CD14-positive monocyte (primary cell): Measurements from ENCODE around the gene NOXRED1. TPM values are rescaled to one million over a fixed set of nuclear protein-coding genes. Genes with fewer than 3 reads are reported as not detected.
"Not testable (repeated sequence)": the region's sequence is repeated elsewhere in the genome, so short reads cannot be mapped to it uniquely, and the experiment has no call there.

ENCODE experiments used
- DNase-seq, 3 donors: peaks; one replicate each; pipeline ENCODE4 v3.0.0-alpha.2; 2011 to 2022
- H2AFZ ChIP-seq: 2 replicates; pipeline ENCODE4 v1.6.0; 2012; ENCODE audit warnings: mild to moderate bottlenecking, low read depth, low read length, inconsistent platforms; ENCODE audit not compliant: insufficient read depth, poor library complexity, severe bottlenecking
- H3K27ac ChIP-seq, 2 donors: 1 replicate in 1 of 2; 2 replicates in 1 of 2; pipeline ENCODE4 v1.5.1; 2012 to 2013; ENCODE audit warnings: low read length in 2 of 2, control low read depth in 1 of 2, inconsistent platforms in 1 of 2, low read depth in 1 of 2, mild to moderate bottlenecking in 1 of 2
- H3K27me3 ChIP-seq, 2 donors: one replicate each; pipeline versions ENCODE4 v1.6.0 to v1.6.1; 2011 to 2013; ENCODE audit warnings: low read length in 2 of 2; ENCODE audit not compliant: control insufficient read depth in 2 of 2, insufficient read depth in 2 of 2
- H3K36me3 ChIP-seq, 2 donors: replicated peaks in 1 of 2; 1 replicate in 1 of 2; 2 replicates in 1 of 2; pipeline versions ENCODE4 v1.5.1 to v1.6.1; 2012 to 2013; ENCODE audit warnings: low read length in 2 of 2, control low read depth in 1 of 2, inconsistent platforms in 1 of 2, mild to moderate bottlenecking in 1 of 2; ENCODE audit not compliant: insufficient read depth in 2 of 2, control insufficient read depth in 1 of 2
- H3K4me1 ChIP-seq, 2 donors: 1 replicate in 1 of 2; 2 replicates in 1 of 2; pipeline versions ENCODE4 v1.5.1 to v1.6.1; 2012 to 2013; ENCODE audit warnings: low read length in 2 of 2, control low read depth in 1 of 2, inconsistent platforms in 1 of 2, mild to moderate bottlenecking in 1 of 2, moderate library complexity in 1 of 2; ENCODE audit not compliant: insufficient read depth in 2 of 2, control insufficient read depth in 1 of 2
- H3K4me2 ChIP-seq: replicated peaks from 2 replicates; pipeline ENCODE3; 2012; ENCODE audit warnings: low read length, moderate library complexity, mild to moderate bottlenecking; ENCODE audit not compliant: poor library complexity, severe bottlenecking; ENCODE audit errors: extremely low read depth
- H3K4me3 ChIP-seq, 3 experiments: fragments of 200-600 bp in 1 of 3; sonication (generic) in 1 of 3; replicated peaks in 1 of 3; 1 replicate in 2 of 3; 2 replicates in 1 of 3; pipeline ENCODE4 v1.5.1; 2011 to 2013; ENCODE audit warnings: low read length in 3 of 3, mild to moderate bottlenecking in 3 of 3, control low read depth in 2 of 3, low read depth in 2 of 3, inconsistent platforms in 1 of 3, moderate library complexity in 1 of 3
- H3K79me2 ChIP-seq: 2 replicates; pipeline ENCODE4 v1.6.0; 2012; ENCODE audit warnings: mild to moderate bottlenecking, control low read depth, inconsistent platforms, low read length, moderate library complexity; ENCODE audit not compliant: insufficient read depth
- H3K9ac ChIP-seq: 2 replicates; pipeline ENCODE4 v1.6.0; 2017; ENCODE audit warnings: low read length, mild to moderate bottlenecking; ENCODE audit not compliant: insufficient read depth, poor library complexity, severe bottlenecking
- H3K9me3 ChIP-seq, 2 donors: replicated peaks in 1 of 2; 1 replicate in 1 of 2; 2 replicates in 1 of 2; pipeline versions ENCODE4 v1.5.1 to v1.6.1; 2012 to 2013; ENCODE audit warnings: low read length in 2 of 2, control low read depth in 1 of 2; ENCODE audit not compliant: control insufficient read depth in 1 of 2, insufficient read depth in 1 of 2
- H4K20me1 ChIP-seq: 2 replicates; pipeline ENCODE4 v1.6.0; 2012; ENCODE audit warnings: mild to moderate bottlenecking, low read length, control low read depth, moderate library complexity; ENCODE audit not compliant: insufficient read depth
- H3K27ac Mint-ChIP-seq, 7 donors: one replicate each; pipeline ENCODE4 v1.8.0; 2020; ENCODE audit warnings: mild to moderate bottlenecking in 7 of 7, mixed read lengths in 7 of 7, moderate library complexity in 6 of 7, inconsistent platforms in 2 of 7
- H3K27me3 Mint-ChIP-seq, 3 donors: one replicate each; pipeline ENCODE4 v1.8.0; 2021 to 2022; ENCODE audit warnings: low read depth in 3 of 3, mild to moderate bottlenecking in 3 of 3, mixed read lengths in 3 of 3, moderate library complexity in 3 of 3, inconsistent platforms in 1 of 3
- H3K36me3 Mint-ChIP-seq, 2 donors: one replicate each; pipeline ENCODE4 v1.8.0; 2020; ENCODE audit warnings: mixed read lengths in 2 of 2, inconsistent platforms in 1 of 2, mild to moderate bottlenecking in 1 of 2
- H3K4me1 Mint-ChIP-seq: one replicate; pipeline ENCODE4 v1.8.0; 2020; ENCODE audit warnings: mild to moderate bottlenecking, mixed read lengths
- H3K4me3 Mint-ChIP-seq, 2 donors: one replicate each; pipeline ENCODE4 v1.8.0; 2020; ENCODE audit warnings: mild to moderate bottlenecking in 2 of 2, mixed read lengths in 2 of 2, moderate library complexity in 1 of 2
- H3K9me3 Mint-ChIP-seq, 7 donors: one replicate each; pipeline ENCODE4 v1.8.0; 2020 to 2022; ENCODE audit warnings: mixed read lengths in 7 of 7, mild to moderate bottlenecking in 6 of 7, moderate library complexity in 6 of 7, inconsistent platforms in 2 of 7
- CTCF ChIP-seq: fragments of 200-600 bp; IDR thresholded peaks from one replicate; pipeline ENCODE4 v1.8.0; 2022; ENCODE audit warnings: antibody characterized with exemption, mild to moderate bottlenecking
- WGBS: methylation state at CpG from one replicate; pipeline ENCODE4 v1.1.5; 2013; ENCODE audit warnings: missing lambda C conversion rate; ENCODE audit not compliant: insufficient coverage; 5-methylcytosine and 5-hydroxymethylcytosine counted together
- intact Hi-C, 2 donors: fragments of 100-400 bp; cut with micrococcal nuclease; formaldehyde crosslinking; loops; one replicate each; pipeline versions ENCODE4 v1.15.0 to v1.15.1; 2023
- polyA plus RNA-seq, 3 donors: library from polyadenylated mRNA; depleted of rRNA in 1 of 3; unstranded in 2 of 3; stranded (reverse) in 1 of 3; fragments of 300-500 nt in 2 of 3; fragments of >200 nt in 1 of 3; fragmentation: Illumina TruSeq in 2 of 3; gene quantifications; 1 replicate in 2 of 3; 2 replicates in 1 of 3; pipeline ENCODE4 v1.2.3, GENCODE V29; 2012 to 2021

NOXRED1 gene
- polyA plus RNA-seq, 3 donors: 0.39 TPM; not detected in 2

DNA sequence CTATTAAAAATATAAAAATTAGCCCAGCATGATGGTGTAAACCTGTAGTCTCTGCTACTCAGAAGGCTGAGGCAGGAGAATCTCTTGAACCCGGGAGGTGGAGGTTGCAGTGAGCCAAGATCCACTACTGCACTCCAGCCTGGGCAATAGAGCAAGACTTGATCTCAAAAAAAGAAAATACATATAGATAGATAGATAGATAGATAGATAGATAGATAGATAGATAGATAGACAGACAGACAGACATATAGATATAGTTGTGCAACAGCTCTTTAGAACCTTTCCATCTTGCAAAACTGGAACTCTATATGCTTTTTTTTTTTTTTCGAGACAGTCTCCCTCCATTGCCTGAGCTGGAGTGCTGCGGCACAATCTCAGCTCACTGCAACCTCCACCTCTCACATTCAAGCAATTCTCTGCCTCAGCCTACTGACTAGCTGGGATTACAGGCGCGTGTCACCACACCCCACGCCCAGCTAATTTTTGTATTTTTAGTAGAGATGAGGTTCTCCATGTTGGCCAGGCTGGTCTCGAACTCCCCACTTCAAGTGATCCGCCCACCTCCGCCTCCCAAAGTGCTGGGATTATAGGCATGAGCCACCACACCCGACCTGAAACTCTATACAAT, 7.8 kb downstream of the NOXRED1 start:
- no CpG with 5 or more reads among the region's 10 CpGs for WGBS
- Mint-ChIP-seq H3K27ac (peak overlapping the region in 1 of 7 donors; percentile 41), H3K4me1 (peaks cover 14% of the 10 kb centered on the region), H3K9me3 (peaks cover 13 to 27% (median 18%) of the 10 kb centered on the region in 7 donors)
- H3K9ac ChIP-seq, H3K27ac ChIP-seq, H3K79me2 ChIP-seq, H3K4me1 ChIP-seq, H3K4me3 Mint-ChIP-seq, H2AFZ ChIP-seq, H3K4me3 ChIP-seq, H3K4me2 ChIP-seq, H3K27me3 Mint-ChIP-seq, H3K36me3 ChIP-seq, intact Hi-C loops, H4K20me1 ChIP-seq, DNase-seq, H3K27me3 ChIP-seq, H3K36me3 Mint-ChIP-seq: not testable (repeated sequence)
- H3K9me3 ChIP-seq: peaks cover 19 to 21% of the 10 kb centered on the region in 2 donors

GRCh38 chr14:77409131-77409533, 14.2 kb downstream of the NOXRED1 start:
- Mint-ChIP-seq H3K27me3 (peaks cover 0 to 2% (median 0%) of the 10 kb centered on the region in 3 donors), H3K9me3 (peaks cover 0 to under 1% (median 0%) of the 10 kb centered on the region in 7 donors), H3K4me1 (peaks cover 34% of the 10 kb centered on the region), H3K4me3 (no peak overlapping the region), H3K36me3 (peaks cover 0 to 2% of the 10 kb centered on the region in 2 donors), H3K27ac (no peak overlapping the region)
- peaks cover 26 to 30% of the 10 kb centered on the region in 2 donors for H3K4me1 ChIP-seq
- no peaks in the 10 kb centered on the region for H3K9me3 ChIP-seq
- H3K79me2 ChIP-seq: no peaks in the 10 kb centered on the region
- H4K20me1 ChIP-seq: no peaks in the 10 kb centered on the region
- peak in 1 of 3 donors; percentile 5 for DNase-seq
- H3K27ac ChIP-seq: no peak overlapping the region
- WGBS: no CpG with 5 or more reads among the region's 3 CpGs
- H3K4me3 ChIP-seq: no peak overlapping the region
- no peaks in the 10 kb centered on the region for H3K27me3 ChIP-seq
- H3K4me2 ChIP-seq: no peak overlapping the region
- H2AFZ ChIP-seq: no peak overlapping the region
- no peak overlapping the region for H3K9ac ChIP-seq
- H3K36me3 ChIP-seq: no peaks in the 10 kb centered on the region
- intact Hi-C loops: no loop called here
- no peak for TF ChIP-seq CTCF
